ENCODE results near the gene SLC22A23.
A peak's percentile ranks its signal among the peaks of the same experiment; 100 is the strongest.

SLC22A23 gene

DNA sequence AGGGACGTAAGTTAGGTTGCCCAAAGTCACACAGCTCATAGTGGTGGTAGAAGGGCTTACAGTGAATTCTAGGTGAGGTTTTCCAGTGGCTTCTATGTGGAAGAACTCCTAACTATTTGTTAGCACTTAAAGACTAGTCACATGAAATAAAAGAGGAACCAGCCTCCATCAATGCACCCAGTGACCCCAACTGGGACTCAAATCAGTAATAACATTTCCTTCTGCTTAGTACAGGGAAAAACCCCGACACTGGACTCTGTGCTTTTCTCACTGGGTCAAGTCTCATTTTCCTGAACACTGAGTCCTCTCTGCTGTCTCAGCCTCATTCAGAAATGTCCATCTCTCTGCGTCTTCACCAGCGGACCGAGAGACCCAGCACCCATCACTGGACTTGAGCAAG lies 89.2 kb downstream of the SLC22A23 start:
- TF ChIP-seq CTCF (IDR thresholded peaks at IDR 0.05) = no peak
- DNase-seq = no peak
- H3K9me3 Mint-ChIP-seq = no peaks in the 10 kb centered on the region
- no peak overlapping the region for H3K4me3 Mint-ChIP-seq
- H3K36me3 Mint-ChIP-seq (ENCODE audit: low read depth) = no peaks in the 10 kb centered on the region
- peaks cover 3% of the 10 kb centered on the region for H3K27me3 Mint-ChIP-seq (ENCODE audit: low read depth, poor library complexity)
- H3K27ac Mint-ChIP-seq = no peak overlapping the region
- H3K4me1 Mint-ChIP-seq = peaks cover 50% of the 10 kb centered on the region

GRCh38 chr6:3366596-3367413 lies 90.0 kb downstream of the SLC22A23 start:
- Mint-ChIP-seq H3K27ac (no peak overlapping the region), H3K27me3 (ENCODE audit: low read depth, poor library complexity) (peaks cover 3% of the 10 kb centered on the region), H3K4me1 (peaks cover 49% of the 10 kb centered on the region), H3K36me3 (ENCODE audit: low read depth) (no peaks in the 10 kb centered on the region), H3K9me3 (no peaks in the 10 kb centered on the region), H3K4me3 (no peak overlapping the region)
- no peak for DNase-seq
- no peak for TF ChIP-seq CTCF (IDR thresholded peaks at IDR 0.05)

DNA sequence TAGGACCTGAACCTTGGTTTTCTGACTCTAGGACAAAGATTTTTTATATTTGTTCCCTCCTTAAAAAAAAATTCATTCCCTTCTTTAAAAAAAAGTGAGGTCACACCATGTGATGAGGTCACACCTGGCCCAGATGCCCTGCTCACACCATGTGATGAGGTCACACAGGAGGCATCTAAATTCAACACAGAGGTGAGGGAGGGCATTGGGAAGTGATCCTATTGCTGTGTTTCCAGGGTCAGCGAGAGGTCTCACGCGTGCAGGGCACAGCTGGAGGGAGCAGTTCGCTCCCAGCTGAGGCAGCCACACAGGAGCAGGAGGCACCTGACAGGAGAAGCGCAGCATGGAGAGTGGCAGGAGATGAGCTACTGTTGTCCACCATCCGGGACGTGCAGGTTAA lies 92.5 kb downstream of the SLC22A23 start:
- Mint-ChIP-seq H3K9me3 (no peaks in the 10 kb centered on the region), H3K4me3 (peak overlapping the region; percentile 17), H3K27ac (peak overlapping the region; percentile 61), H3K36me3 (ENCODE audit: low read depth) (no peaks in the 10 kb centered on the region), H3K27me3 (ENCODE audit: low read depth, poor library complexity) (peaks cover 3% of the 10 kb centered on the region), H3K4me1 (peaks cover 67% of the 10 kb centered on the region)
- TF ChIP-seq CTCF (IDR thresholded peaks at IDR 0.05) = no peak
- DNase-seq = no peak

DNA sequence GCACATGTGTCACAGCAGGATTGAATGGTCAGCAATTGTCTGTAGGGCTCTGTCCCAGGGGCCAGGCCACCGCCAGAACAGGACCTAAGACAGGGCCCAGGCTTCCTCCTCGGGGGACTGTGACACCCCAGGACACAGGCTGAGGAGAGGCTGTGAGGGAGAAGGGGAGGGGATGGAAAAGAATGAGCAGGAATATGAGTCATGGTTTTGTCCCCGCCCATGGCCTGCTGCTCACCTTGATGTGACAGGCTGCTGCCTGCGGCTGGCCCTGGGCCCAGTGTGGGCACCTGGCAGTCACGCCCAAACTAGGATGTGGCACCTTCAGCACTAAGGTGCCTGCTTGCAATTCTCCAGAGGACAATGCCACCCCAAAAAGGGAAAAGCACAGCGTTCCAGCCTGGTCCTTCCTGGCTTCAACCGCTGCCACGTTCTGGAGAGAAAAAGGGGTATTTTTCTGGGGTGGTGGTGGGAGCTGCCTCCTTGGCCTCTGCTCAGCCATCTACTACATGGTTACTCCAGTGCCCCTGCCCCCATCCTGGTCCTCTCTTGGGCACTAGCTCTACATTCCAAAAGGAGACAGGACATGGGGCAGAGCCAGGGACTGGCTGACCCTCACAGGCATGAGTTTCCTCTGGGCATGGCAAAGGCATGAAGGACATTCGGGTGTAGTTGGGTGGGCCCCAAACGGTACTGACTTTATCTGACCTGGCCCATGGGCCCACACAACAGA lies 93.4 kb downstream of the SLC22A23 start:
- Mint-ChIP-seq H3K27me3 (ENCODE audit: low read depth, poor library complexity) (peaks cover 3% of the 10 kb centered on the region), H3K4me1 (peaks cover 76% of the 10 kb centered on the region), H3K27ac (no peak overlapping the region), H3K36me3 (ENCODE audit: low read depth) (no peaks in the 10 kb centered on the region), H3K4me3 (no peak overlapping the region), H3K9me3 (no peaks in the 10 kb centered on the region)
- TF ChIP-seq CTCF (IDR thresholded peaks at IDR 0.05) = no peak
- DNase-seq = no peak

- peaks cover 90% of the 10 kb centered on the region for H3K4me1 Mint-ChIP-seq
- H3K27ac Mint-ChIP-seq = peak overlapping the region; percentile 49
These were observed 95.4 kb downstream of the SLC22A23 start for GRCh38 chr6:3361312-3362037.

More at GRCh38 chr6:3361312-3362037, 95.4 kb downstream of the SLC22A23 start:
- Mint-ChIP-seq H3K36me3 (ENCODE audit: low read depth) (peaks cover 4% of the 10 kb centered on the region), H3K27me3 (ENCODE audit: low read depth, poor library complexity) (peaks cover 3% of the 10 kb centered on the region), H3K4me3 (no peak overlapping the region), H3K9me3 (no peaks in the 10 kb centered on the region)
- DNase-seq = no peak
- TF ChIP-seq CTCF (IDR thresholded peaks at IDR 0.05) = no peak
